HL-60 (cell line): ENCODE data around the gene MYL10.

ENCODE experiments used
- DNase-seq, 2 experiments: peaks; one replicate each; pipeline ENCODE4 v3.0.0-alpha.2; 2010 to 2020; ENCODE audit warnings: low read depth in 1 of 2, low spot score in 1 of 2
- H3K27ac ChIP-seq: fragments of 250-450 bp; sonication (Bioruptor Pico); replicated peaks from 2 replicates; pipeline ENCODE4 v1.5.1; 2020; ENCODE audit warnings: mild to moderate bottlenecking, moderate library complexity
- H3K27me3 ChIP-seq: fragments of 250-450 bp; sonication (Bioruptor Pico); 2 replicates; pipeline ENCODE4 v1.5.1; 2021; ENCODE audit warnings: mild to moderate bottlenecking, moderate library complexity; ENCODE audit not compliant: insufficient read depth, poor library complexity, severe bottlenecking
- H3K4me3 ChIP-seq: replicated peaks from 2 replicates; pipeline ENCODE4 v1.5.1; 2011; ENCODE audit warnings: mild to moderate bottlenecking, control low read depth, low read length; ENCODE audit not compliant: insufficient read depth
- GABPA ChIP-seq: IDR thresholded peaks from 2 replicates; pipeline ENCODE4 v1.6.1; 2012; ENCODE audit warnings: low read depth
- POLR2AphosphoS5 ChIP-seq: IDR thresholded peaks from 2 replicates; pipeline ENCODE4 v1.6.1; 2012; ENCODE audit warnings: low read depth
- SPI1 ChIP-seq: IDR thresholded peaks from 2 replicates; pipeline ENCODE4 v1.6.1; 2012; ENCODE audit warnings: low read depth, mild to moderate bottlenecking, borderline replicate concordance
- TF ChIP-seq, protein P1 (sequence below): IDR thresholded peaks from one replicate; pipeline ENCODE4 v1.5.1; 2011; ENCODE audit warnings: low read length, control low read depth, inconsistent platforms; ENCODE audit not compliant: insufficient read depth
- TF ChIP-seq, protein P2 (sequence below): IDR thresholded peaks from 2 replicates; pipeline ENCODE4 v1.6.1; 2012; ENCODE audit warnings: low read depth; ENCODE audit not compliant: insufficient replicate concordance

MYL10 gene

DNA sequence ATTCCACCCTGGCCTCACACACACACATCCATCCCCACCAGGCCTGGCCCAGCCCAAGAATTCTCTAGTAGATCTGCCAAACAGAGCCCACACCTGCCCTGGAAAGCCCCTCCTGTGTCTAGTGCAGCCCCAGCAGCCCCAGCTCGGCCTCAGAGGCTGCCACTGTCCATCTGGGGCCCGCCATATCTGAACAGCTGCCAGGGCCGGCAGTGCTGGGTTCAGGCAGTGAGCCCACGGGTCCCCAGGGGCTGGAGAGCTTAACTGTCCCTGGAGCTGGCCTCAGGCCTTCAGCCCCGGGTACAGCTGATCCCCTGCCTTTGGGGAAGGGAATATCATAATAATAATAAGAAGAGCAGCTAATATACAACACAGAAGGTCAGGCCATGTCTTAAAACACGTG, 574 bp downstream of the MYL10 start:
- no peak overlapping the region for H3K27ac ChIP-seq
- H3K4me3 ChIP-seq, result no peak overlapping the region
- DNase-seq, result no peak
- TF ChIP-seq, protein P1, sequence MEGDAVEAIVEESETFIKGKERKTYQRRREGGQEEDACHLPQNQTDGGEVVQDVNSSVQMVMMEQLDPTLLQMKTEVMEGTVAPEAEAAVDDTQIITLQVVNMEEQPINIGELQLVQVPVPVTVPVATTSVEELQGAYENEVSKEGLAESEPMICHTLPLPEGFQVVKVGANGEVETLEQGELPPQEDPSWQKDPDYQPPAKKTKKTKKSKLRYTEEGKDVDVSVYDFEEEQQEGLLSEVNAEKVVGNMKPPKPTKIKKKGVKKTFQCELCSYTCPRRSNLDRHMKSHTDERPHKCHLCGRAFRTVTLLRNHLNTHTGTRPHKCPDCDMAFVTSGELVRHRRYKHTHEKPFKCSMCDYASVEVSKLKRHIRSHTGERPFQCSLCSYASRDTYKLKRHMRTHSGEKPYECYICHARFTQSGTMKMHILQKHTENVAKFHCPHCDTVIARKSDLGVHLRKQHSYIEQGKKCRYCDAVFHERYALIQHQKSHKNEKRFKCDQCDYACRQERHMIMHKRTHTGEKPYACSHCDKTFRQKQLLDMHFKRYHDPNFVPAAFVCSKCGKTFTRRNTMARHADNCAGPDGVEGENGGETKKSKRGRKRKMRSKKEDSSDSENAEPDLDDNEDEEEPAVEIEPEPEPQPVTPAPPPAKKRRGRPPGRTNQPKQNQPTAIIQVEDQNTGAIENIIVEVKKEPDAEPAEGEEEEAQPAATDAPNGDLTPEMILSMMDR, result no peak
- TF ChIP-seq POLR2AphosphoS5 (no peak), SPI1 (no peak), GABPA (no peak)
- TF ChIP-seq, protein P2, sequence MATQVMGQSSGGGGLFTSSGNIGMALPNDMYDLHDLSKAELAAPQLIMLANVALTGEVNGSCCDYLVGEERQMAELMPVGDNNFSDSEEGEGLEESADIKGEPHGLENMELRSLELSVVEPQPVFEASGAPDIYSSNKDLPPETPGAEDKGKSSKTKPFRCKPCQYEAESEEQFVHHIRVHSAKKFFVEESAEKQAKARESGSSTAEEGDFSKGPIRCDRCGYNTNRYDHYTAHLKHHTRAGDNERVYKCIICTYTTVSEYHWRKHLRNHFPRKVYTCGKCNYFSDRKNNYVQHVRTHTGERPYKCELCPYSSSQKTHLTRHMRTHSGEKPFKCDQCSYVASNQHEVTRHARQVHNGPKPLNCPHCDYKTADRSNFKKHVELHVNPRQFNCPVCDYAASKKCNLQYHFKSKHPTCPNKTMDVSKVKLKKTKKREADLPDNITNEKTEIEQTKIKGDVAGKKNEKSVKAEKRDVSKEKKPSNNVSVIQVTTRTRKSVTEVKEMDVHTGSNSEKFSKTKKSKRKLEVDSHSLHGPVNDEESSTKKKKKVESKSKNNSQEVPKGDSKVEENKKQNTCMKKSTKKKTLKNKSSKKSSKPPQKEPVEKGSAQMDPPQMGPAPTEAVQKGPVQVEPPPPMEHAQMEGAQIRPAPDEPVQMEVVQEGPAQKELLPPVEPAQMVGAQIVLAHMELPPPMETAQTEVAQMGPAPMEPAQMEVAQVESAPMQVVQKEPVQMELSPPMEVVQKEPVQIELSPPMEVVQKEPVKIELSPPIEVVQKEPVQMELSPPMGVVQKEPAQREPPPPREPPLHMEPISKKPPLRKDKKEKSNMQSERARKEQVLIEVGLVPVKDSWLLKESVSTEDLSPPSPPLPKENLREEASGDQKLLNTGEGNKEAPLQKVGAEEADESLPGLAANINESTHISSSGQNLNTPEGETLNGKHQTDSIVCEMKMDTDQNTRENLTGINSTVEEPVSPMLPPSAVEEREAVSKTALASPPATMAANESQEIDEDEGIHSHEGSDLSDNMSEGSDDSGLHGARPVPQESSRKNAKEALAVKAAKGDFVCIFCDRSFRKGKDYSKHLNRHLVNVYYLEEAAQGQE, result no peak
- peaks cover 10% of the 10 kb centered on the region for H3K27me3 ChIP-seq

DNA sequence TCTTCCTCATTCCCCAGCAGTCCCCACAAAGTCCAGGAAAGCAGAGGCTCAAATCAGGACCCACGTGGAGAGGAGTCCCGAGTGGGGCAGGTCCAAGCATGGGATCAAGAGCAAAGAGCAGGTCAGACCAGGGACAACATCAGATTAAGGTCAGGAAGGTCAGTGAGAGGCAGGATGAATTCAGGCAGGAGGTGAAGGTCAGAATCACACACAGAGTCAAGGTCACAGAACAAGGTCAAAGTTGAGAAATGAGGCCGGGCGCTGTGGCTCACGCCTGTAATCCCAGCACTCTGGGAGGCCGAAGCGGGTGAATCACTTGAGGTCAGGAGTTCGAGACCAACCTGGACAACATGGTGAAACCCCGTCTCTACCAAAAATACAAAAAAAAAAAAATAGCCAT, 2.3 kb downstream of the MYL10 start:
- DNase-seq, result no peak
- H3K27me3 ChIP-seq, result peaks cover 10% of the 10 kb centered on the region
- TF ChIP-seq, protein P1, result no peak
- TF ChIP-seq GABPA (no peak), SPI1 (no peak), POLR2AphosphoS5 (no peak)
- TF ChIP-seq, protein P2, result no peak
- no peak overlapping the region for H3K4me3 ChIP-seq
- H3K27ac ChIP-seq, result no peak overlapping the region

DNA sequence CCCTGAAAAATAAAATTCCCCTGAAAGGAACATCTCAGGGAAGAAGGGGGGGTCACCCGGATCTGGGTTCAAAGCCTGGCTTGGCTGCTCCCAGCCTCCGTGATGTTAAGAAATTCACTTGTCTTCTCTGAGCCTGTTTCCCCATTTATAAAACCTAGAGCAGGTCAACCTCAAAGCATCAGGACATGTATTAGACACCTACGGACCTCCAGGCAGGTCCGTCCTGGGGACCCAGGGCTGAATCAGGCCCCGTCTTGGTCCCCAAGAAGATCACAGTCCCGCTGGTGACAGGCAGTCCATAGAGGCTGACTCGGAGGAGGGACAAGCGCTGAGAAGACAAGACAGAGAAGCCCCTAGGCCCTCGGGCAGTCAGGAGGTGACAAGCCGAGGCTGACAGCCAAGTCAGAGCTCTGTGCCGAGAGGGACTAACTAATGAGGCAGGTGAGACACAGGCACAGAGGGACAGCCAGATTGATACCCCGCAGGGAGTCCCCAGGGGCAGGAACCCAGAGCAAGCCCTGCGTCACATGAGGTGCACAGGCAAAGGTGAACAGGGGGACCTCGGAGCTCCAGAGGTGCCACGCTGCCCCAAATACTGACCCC, 2.9 kb downstream of the MYL10 start:
- Histone ChIP-seq H3K4me3 (no peak overlapping the region), H3K27me3 (peaks cover 10% of the 10 kb centered on the region), H3K27ac (no peak overlapping the region)
- no peak for DNase-seq
- no peak for TF ChIP-seq SPI1
- TF ChIP-seq POLR2AphosphoS5, result no peak
- TF ChIP-seq GABPA, result no peak
- TF ChIP-seq, protein P2, result no peak
- TF ChIP-seq, protein P1, result no peak
